Inflammatory macrophage treated with lipopolysaccharide for 1 hour (primary cell): Measurements from ENCODE around the gene ESPN.

Experiments
- DNase-seq, 2 donors: peaks; one replicate each; pipeline ENCODE4 v3.0.0-alpha.2; 2020 to 2022

The ESPN gene

DNA sequence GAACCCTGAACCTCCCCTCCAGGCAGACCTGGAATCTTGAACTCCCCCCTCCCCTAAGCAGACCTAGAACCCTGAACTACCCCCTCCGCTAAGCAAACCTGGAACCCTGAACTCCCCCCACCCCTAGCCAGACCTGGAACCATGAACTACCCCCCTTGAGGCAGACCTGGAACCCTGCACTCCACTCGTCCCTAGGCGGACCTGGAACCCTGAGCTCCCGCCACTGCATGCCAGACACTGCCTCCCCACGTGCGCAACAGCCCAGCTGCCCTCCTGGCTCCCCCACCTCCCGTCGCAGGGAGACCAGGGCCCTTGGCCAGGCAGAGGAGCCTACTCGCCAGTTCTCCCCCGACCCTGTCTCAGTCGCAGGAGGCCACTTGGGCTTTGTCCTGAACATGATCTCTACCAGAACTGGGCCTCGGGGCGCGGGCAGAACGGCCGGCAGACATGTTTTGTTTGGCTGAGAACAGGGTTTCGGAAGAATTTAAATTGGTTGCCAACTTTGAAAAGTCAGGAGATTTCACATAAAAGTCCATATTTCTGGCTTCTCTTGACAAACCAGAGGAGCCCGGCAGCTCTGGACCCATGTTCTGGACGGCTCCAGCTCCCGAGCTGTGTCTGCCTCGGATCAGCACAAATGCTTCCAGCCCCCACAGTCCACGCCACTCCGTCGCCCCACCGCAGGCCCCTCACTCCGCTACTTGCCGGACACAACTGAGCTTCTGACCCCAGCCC is 76.1 kb downstream of the ESPN start:
- no peak for DNase-seq

DNA sequence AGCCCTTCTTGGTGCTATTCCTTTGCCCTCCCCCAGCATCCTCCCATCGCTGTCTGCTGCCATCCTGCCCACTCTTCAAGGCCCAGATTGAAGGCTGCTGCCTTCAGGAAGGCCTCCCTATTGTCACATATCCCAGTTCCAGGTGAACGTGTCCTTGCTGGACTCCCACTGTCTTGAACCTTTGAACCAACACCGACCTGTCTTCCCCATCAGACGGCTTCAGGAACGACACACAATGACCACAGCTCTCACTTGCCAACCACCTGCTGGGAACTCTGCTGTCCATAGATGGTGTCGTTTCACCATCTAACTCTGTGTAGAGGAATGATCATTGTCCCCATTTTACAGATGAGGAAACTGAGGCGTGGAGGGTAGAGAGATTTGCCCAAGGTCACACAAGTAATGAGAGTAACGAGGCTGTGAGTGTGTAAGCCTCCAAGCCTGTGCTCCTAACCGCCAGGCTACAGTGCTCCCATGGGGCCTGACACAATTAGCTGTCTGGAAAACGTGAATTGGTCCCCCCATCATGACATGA is 76.8 kb downstream of the ESPN start:
- no peak for DNase-seq

DNA sequence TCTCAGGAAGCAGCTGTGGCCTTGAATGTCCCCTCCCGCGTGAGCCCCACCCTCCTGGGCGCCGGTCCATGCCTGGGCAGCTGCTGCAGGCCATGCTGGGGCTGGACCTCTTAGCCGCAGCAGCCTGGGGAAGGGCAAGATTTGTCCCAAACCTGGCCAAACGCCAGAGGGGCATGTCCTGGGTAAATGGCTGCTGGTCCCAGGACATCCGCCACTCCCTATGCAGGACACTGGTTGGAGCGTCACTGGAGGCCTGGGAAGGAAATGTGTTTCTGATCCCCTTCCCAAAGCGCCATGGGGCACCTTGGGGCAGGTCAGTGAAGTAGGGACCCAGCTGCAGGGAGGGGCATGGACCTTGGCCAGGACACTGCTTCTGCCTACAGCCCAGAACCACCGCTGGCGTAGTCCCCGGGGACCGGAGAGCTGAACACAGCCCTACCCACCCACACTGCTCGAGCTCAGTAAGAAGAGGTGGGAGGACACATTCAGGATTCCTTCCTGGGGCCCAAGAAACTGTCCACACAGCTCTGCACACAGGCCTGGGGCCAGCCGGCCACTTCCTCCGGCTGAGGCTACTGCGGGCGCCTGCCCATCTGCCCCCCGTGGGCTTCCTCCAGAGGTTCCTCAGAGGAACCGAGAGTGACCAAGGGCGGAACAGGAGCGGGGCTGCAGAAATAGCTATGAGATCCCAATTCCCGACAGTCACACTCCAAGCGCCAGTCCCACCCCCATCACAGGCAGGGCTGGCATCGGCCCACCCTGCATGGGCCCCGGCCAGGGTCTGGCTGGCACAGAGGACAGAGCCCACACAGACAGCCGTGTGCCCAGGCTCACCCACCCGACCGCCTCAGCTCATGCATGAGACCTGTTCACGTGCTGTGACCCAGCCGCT is 77.7 kb downstream of the ESPN start:
- peak; percentile 63 to 74 for DNase-seq

GRCh38 chr1:6503884-6504602 is 79.5 kb downstream of the ESPN start:
- no peak for DNase-seq

DNA sequence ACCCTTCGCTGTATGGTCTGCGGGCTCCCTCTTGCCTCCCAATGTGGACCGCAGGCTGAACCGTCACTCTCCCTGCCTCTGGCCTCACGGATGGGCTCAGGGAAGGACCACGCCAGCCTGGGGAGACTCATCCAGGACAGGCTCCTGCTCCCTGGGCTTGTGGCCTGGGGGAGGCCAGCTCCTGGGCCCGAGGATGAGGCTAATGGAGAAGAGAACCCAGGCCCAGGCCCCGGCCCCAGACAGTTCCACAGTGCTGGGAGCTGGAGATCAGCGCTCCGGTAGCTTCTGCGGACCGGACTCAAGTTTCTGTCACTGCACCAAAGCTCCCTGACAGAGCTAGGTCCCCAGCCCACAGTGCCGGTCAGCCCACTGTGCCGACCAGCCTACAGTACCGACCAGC is 80.3 kb downstream of the ESPN start:
- DNase-seq = no peak

DNA sequence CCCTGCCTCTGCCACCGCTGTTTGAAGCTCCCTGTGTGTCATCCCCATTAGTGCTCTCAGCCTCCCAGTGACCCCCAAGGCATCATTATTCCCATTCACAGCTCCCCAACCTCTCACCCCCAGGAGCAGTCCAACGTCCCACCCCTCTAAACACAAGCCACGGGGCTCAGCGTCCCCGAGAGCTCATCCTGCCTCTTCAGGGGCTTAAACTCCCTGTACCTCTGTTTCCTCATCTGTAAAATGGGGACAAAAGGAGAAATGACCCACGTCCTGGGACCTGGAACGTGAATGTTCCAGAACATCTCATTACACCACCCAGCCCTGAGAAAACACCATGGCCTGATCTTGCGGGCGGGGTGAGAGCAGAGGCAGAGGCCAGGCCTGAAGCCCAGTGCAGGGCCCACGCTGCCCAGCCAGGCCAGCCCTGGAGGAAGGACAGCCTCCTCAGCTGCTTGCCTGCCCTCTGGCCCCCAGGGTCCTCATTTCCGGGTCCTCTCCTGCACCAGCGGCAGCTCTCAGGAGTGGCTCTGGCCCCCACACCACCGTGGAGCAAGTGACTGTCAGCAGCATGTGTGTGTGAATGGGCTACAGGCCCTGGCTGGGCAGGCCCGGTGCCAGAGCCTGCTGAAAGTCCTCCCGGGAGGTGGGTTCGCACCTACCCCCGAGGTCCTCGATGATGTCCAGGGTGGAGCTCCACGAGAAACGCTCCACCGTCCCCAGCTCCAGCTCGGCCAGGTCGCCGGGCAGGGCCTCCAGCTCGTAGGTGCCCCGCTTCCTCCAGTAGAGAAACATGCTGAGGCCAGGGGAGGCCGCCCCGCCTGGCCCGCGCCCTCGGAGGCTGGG is 81.0 kb downstream of the ESPN start:
- DNase-seq = no peak

DNA sequence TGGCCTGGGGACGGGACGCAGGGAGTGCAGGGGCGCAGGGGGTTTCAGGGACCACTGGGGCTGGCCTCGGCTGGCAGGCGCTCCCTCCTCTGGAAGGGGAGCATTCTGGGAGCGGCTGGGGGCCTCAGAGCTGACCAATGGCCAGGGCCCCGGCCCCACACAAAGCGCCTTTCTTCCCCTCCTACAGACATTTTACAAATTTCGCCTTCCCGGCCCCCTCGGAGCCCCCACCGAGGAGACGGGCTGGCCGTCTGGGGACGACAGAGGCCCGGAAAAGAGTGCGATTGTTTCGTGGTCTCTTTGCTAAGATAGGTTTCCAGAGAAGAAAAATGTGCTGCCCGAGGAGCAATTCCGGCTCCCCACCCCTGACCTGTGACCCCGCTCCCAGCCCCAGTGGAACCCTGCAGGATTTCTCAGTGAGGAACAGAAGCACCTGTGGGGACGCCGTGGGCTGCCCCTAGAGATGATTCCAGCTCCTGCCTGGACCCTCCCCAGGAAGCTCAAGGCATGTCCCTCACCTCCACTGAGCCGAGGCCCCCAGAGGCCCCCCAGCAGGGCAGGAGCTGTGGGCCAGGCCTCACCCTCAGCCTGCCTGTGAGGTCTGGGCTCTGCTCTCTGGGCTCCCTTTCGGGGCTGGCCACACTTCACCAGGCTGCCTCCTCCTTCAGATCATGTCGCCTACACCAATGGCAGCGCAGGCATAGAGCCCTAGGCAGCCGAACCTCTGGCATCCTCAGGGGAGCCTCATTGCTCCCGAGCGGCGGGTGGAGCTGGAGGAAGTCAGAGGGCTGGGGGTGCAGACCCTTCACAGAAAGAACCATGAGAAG is 81.8 kb downstream of the ESPN start:
- DNase-seq = no peak

DNA sequence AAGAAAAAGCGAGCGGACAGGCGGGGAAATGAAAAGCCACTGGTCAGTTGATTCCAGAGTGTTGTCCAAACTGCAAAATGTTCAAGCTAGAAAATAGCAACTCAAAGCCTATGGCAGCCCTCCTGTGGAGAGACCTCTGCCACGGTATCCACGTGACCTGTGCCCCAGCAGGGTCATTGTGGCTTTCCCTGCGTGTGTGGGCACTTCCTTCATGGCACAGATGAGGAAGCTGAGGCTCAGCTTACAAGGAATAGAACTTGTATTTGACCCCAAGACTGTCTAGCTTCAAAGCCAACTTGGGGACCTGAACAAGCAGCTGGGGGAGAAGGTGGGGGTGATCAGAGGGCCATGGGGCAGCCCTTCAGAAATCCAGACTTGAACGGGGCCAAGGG is 82.5 kb downstream of the ESPN start:
- DNase-seq = peak; percentile 48 to 67

- no peak for DNase-seq
Observed at GRCh38 chr1:6507461-6507911, 82.9 kb downstream of the ESPN start.

- DNase-seq = no peak
Observed at GRCh38 chr1:6508154-6508815, 83.7 kb downstream of the ESPN start.

DNA sequence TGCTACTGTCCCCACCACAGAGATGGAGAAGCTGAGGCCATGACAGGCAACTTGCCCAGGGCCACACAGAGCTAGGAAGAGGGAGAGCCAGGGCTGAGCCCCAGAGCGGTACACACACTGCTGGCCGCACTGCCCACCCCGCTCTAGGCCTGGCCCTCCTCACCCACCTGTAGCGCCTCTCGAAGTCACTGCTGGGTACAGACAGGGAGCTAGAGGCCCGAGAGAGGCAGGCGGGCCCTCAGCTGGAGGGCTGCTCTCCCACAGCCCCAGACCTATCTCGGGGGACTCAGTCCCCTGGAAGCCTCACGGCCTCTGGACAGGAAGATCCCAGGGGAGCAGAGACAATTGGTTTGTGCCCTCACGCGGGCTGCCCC is 84.2 kb downstream of the ESPN start:
- DNase-seq = no peak

DNA sequence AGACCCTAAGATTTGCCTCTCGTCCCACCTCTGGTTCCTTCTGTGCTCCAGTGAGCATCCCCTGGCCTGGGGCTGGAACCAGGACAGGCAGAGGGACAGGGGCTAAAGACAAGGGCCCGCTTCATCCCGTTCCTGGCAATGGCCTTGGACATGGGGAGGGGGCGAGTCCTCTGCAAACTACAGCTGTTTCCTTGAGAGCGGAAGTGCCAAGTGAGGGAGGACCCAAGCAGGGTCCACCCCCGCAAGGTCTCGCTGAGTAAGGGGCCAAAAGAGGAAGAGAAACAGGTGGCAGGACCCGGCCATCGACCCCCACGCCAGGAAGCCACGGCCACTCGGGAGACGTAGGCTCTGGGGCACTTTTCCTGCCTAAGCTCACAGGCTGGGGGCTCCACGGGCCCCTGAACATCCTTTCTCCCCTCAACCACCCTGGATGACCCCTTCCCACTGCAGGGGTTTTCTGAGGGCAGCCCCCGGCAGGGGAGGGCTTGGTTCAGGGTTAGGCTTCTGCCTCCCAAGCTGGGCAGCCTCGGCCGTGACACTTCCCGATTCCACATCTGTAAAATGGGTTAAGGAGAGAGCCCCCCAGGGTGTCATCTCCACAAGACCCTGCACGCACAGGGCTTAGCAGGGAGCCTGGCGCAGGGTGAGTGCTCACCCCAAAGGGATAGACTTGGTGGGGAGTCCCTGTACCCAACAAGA is 84.8 kb downstream of the ESPN start:
- no peak for DNase-seq

GRCh38 chr1:6509919-6510291 is 85.3 kb downstream of the ESPN start:
- peak; percentile 80 to 87 for DNase-seq

- no peak for DNase-seq
Observed at GRCh38 chr1:6510493-6510892, 85.9 kb downstream of the ESPN start.
